MCF 10A (cell line): Measurements from ENCODE around the gene INPP5K. TPM values are rescaled to one million over a fixed set of nuclear protein-coding genes. Genes with fewer than 3 reads are reported as not detected.

ENCODE experiments used
- BruUV-seq: library from RNA; stranded (reverse); fragments of 400-500 nt; replicated peaks from 2 replicates; lab custom pipeline; 2021; lab: Mats Ljungman, UMichigan
- CTCF ChIA-PET: fragments of 300-600 bp; sonication (Branson Sonifier 250); formaldehyde crosslinking; extraction: SDS; loops from one replicate; lab custom pipeline; 2021; ENCODE audit warnings: antibody characterized with exemption, inconsistent platforms; lab: Yijun Ruan, JAX
- POLR2A ChIA-PET: fragments of 300-600, 350-650 bp; sonication (Branson Sonifier 250); formaldehyde crosslinking; extraction: SDS; loops from one replicate; lab custom pipeline; 2020; ENCODE audit warnings: antibody characterized with exemption, inconsistent platforms; lab: Yijun Ruan, JAX
- DNase-seq: peaks from one replicate; pipeline ENCODE4 v3.0.0-alpha.2; 2018; ENCODE audit not compliant: unreplicated experiment
- H3K27ac Mint-ChIP-seq: one replicate; pipeline ENCODE4 v1.8.0; 2022; ENCODE audit warnings: mild to moderate bottlenecking, low read depth, mixed read lengths; ENCODE audit not compliant: unreplicated experiment
- H3K27me3 Mint-ChIP-seq: one replicate; pipeline ENCODE4 v1.8.0; 2022; ENCODE audit warnings: mixed read lengths; ENCODE audit not compliant: insufficient read depth, unreplicated experiment
- H3K36me3 Mint-ChIP-seq: one replicate; pipeline ENCODE4 v1.8.0; 2022; ENCODE audit warnings: mild to moderate bottlenecking, moderate library complexity, mixed read lengths; ENCODE audit not compliant: insufficient read depth, unreplicated experiment
- H3K4me1 Mint-ChIP-seq: one replicate; pipeline ENCODE4 v1.8.0; 2022; ENCODE audit warnings: mixed read lengths; ENCODE audit not compliant: insufficient read depth, unreplicated experiment
- H3K4me3 Mint-ChIP-seq: one replicate; pipeline ENCODE4 v1.8.0; 2022; ENCODE audit warnings: mild to moderate bottlenecking, moderate library complexity, mixed read lengths; ENCODE audit not compliant: unreplicated experiment
- H3K9me3 Mint-ChIP-seq: one replicate; pipeline ENCODE4 v1.8.0; 2022; ENCODE audit warnings: mixed read lengths; ENCODE audit not compliant: unreplicated experiment
- intact Hi-C: fragments of 100-400 bp; cut with micrococcal nuclease; formaldehyde crosslinking; loops from 2 replicates; pipeline ENCODE4 v1.14.1; 2022
- total RNA-seq: library from RNA; stranded (reverse); gene quantifications from 2 replicates; pipeline ENCODE4 v1.2.3, GENCODE V29; 2022
- TF ChIP-seq, protein P1 (sequence below): fragments of 200-600 bp; IDR thresholded peaks from one replicate; pipeline ENCODE4 v1.8.0; 2022; ENCODE audit warnings: antibody characterized with exemption, mild to moderate bottlenecking; ENCODE audit not compliant: unreplicated experiment

The INPP5K gene
- total RNA-seq, 1 experiment from 2014 or later = 28.9 TPM

DNA sequence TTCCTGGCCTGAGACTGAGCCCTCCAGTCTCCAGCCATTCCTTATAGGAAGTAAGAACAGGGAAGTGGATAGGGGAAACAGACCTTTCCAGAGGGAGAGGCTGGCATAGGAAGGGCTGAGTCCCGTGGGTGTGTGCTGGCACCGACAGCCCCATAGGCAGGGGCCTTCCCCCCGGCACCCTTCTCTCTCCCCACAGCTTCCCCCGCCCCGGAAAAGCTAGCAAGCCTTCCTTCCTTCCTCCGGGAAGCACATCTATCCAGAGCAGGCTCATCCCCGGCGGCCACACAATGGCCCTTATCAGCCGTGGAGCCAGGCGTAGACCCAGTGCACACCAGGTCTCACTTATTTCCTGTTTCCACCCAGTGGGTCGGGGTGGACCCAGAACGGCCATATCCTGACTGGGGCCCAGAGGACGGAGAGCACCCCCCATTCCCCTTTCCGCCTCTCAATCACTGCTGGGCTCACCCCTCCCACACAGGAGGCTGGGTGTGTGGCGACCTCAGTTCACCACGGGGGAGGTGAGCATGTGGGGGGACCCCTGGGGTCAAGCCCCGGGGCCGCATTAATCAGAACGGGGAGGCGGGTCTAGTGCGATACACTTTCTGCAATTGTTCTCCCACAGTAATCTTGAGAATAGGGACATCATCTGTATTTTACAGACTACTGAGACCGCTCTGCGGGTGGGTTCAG, 23.0 kb downstream of the INPP5K start:
- peaks cover 7% of the 10 kb centered on the region for H3K36me3 Mint-ChIP-seq
- no TSS peak for BruUV-seq
- no peaks in the 10 kb centered on the region for H3K9me3 Mint-ChIP-seq
- H3K4me1 Mint-ChIP-seq = peaks cover 24% of the 10 kb centered on the region
- POLR2A ChIA-PET = interaction anchor here (1.0 to 2.9 kb wide), 4 partner anchors 18 to 23 kb away, joined by 3 to 34 read pairs (median 4); partner anchors contain the start of gene INPP5K
- TF ChIP-seq, protein P1, sequence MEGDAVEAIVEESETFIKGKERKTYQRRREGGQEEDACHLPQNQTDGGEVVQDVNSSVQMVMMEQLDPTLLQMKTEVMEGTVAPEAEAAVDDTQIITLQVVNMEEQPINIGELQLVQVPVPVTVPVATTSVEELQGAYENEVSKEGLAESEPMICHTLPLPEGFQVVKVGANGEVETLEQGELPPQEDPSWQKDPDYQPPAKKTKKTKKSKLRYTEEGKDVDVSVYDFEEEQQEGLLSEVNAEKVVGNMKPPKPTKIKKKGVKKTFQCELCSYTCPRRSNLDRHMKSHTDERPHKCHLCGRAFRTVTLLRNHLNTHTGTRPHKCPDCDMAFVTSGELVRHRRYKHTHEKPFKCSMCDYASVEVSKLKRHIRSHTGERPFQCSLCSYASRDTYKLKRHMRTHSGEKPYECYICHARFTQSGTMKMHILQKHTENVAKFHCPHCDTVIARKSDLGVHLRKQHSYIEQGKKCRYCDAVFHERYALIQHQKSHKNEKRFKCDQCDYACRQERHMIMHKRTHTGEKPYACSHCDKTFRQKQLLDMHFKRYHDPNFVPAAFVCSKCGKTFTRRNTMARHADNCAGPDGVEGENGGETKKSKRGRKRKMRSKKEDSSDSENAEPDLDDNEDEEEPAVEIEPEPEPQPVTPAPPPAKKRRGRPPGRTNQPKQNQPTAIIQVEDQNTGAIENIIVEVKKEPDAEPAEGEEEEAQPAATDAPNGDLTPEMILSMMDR = no peak
- H3K27ac Mint-ChIP-seq = peak overlapping the region; percentile 57
- no peak for DNase-seq
- CTCF ChIA-PET = interaction anchor here (0.6 to 2.2 kb wide), 5 partner anchors 11 to 376 kb away, joined by 3 to 12 read pairs (median 3); partner anchors contain the start of gene INPP5K
- H3K4me3 Mint-ChIP-seq = no peak overlapping the region
- intact Hi-C loops = no loop called here
- no peaks in the 10 kb centered on the region for H3K27me3 Mint-ChIP-seq

DNA sequence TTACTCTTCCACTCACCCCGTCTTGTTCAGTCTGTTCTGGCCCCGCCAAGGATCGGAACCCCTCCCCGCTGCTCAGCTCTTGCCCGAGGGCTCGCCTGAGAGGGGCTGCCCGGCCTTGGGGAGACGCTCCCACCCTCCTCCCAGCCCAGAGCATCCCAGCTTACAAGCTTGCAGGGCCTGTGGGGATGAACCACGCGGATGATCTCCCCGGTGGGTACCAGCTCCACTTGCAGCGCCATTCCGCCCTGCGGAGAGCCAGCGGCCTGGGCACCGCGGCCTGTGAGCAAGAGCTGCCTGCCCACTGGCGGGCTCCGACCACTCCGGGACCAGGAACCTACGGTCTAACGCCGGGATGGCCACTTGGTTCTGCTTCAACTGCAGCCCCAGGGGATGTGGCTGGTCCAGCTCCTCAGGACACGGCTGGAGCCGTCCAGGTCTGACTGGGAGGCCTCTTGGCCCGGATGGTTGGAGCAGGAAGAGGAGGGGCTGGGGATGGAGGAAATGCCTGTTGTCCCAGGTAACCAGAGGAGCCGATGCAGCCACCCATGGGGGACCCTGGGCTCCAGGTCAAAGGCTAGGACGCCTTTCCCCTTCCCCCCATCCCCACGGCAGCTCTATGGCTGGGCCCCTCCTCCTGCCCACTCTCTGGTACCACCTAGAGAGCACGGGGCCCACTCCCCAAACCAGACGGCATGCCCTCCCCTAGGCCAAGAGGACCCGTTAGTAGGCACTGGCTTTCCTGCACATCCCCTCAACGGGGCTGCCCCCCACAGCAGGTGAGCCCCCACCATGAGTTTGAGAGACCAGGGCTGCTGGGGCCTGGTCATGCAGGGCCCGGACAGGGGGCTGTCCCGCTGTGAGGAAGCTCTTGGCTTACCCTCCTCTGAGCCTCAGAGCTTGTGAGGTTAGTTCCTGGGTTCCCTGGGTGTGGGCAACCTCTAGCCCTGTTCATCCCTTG, 23.9 kb downstream of the INPP5K start, which contains the start of gene MYO1C:
Gene MYO1C (minus strand): TSS at position 438 of the 958 bp plus-strand sequence. CDS start 199 bp downstream, at position 239.
- H3K27me3 Mint-ChIP-seq = no peaks in the 10 kb centered on the region
- POLR2A ChIA-PET = interaction anchor here (0.6 to 1.4 kb wide), 9 partner anchors 10 to 125 kb away, joined by 3 to 6 read pairs (median 4); partner anchors contain the start of gene INPP5K
- peak within 1 kb of the TSS; percentile 81 for H3K27ac Mint-ChIP-seq
- H3K9me3 Mint-ChIP-seq = no peaks in the 10 kb centered on the region
- DNase-seq = no peak
- CTCF ChIA-PET = interaction anchor here (0.6 to 2.2 kb wide), 4 partner anchors 23 to 290 kb away, joined by 3 to 12 read pairs (median 4); partner anchors contain the start of gene INPP5K
- peaks cover 7% of the 10 kb centered on the region for H3K36me3 Mint-ChIP-seq
- intact Hi-C loops = no loop called here
- H3K4me1 Mint-ChIP-seq = peaks cover 24% of the 10 kb centered on the region
- TF ChIP-seq, protein P1 = no peak
- H3K4me3 Mint-ChIP-seq = peak within 1 kb of the TSS; percentile 83
- no TSS peak for BruUV-seq

DNA sequence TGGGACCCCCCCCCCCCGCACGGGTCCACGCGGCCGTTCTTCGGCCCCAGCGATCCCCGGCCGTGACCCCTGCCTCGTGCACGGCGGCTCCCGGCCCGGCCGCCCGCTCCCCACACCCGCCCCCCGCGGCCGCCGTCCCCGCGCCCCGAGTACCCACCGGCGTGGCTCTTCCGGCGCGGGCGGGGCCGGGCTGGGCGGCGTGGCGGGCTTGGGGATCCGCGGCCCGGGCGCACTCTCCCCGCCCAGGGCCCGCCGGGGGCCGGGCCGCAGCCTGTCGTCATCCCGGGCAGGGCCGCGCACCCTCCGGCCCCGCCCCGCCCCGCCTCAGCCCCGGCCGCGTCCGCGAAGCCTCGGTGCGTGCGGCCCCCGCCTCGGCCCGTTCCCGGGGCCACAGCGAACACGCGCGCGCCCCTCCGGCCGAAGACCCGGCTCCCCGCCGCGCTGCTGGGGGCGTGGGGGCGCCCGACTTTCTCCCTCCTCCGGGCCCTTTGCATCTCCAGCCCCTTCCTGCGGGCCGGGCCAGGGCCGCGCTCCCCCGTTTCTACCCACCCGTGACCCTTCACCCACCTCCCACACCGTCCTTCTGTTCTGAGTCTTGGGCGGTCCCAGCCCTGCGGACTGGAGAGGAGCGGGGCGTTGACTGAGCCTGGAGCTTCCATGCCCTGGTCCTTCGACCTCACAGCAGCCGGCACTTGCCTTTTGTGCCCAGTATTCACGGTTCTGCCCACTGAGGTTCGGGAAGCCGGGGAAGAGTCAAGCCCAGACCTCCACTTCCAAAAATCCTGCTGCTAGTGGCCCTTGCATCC, 24.8 kb downstream of the INPP5K start:
- intact Hi-C loops = no loop called here
- BruUV-seq = no TSS peak
- Mint-ChIP-seq H3K4me3 (peak overlapping the region; percentile 83), H3K9me3 (no peaks in the 10 kb centered on the region), H3K27ac (peak overlapping the region; percentile 81), H3K27me3 (no peaks in the 10 kb centered on the region), H3K4me1 (peaks cover 24% of the 10 kb centered on the region), H3K36me3 (peaks cover 7% of the 10 kb centered on the region)
- ChIA-PET POLR2A (interaction anchor here (0.6 to 4.2 kb wide), 10 partner anchors 10 to 124 kb away, joined by 3 to 45 read pairs (median 4); partner anchors contain the start of genes CRK and INPP5K), CTCF (interaction anchor here (1.0 to 2.2 kb wide), 3 partner anchors 24 to 127 kb away, joined by 3 to 12 read pairs (median 3); partner anchors contain the start of gene INPP5K)
- peak; percentile 53 for DNase-seq
- TF ChIP-seq, protein P1 = no peak
